ENCODE data around the gene LITAF. TPM values are rescaled to one million over a fixed set of nuclear protein-coding genes. Genes with fewer than 3 reads are reported as not detected.
A peak's percentile ranks its signal among the peaks of the same experiment; 100 is the strongest.

LITAF gene
- total RNA-seq, 5 donors from 2014 or later (not counting 1 experiment from before 2014, with no cell fraction given) = 150 to 256 (median 161) TPM

- ATAC-seq (replicated peaks in 1 of 4) = no peak
- peaks cover 0 to 2% of the 10 kb centered on the region in 2 experiments for H3K27me3 ChIP-seq (replicated peaks in 1 of 2; ENCODE audit: control insufficient read depth in 2 of 2, extremely low read depth in 1 of 2, insufficient read depth in 2 of 2, low read length in 1 of 2)
- H3K9me3 ChIP-seq = no peaks in the 10 kb centered on the region
- Mint-ChIP-seq H3K27me3 (no peaks in the 10 kb centered on the region), H3K4me1 (peaks cover 46 to 53% (median 52%) of the 10 kb centered on the region in 3 donors), H3K36me3 (no peaks in the 10 kb centered on the region), H3K27ac (peak overlapping the region; percentile 11 to 34), H3K4me3 (no peak overlapping the region), H3K9me3 (no peaks in the 10 kb centered on the region)
- H3K27ac ChIP-seq (ENCODE audit: low read length) = no peak overlapping the region
- peaks cover 23 to 53% of the 10 kb centered on the region in 2 experiments for H3K4me1 ChIP-seq (ENCODE audit: control insufficient read depth in 1 of 2, extremely low read depth in 1 of 2, insufficient read depth in 2 of 2, low read length in 2 of 2)
- POLR2A ChIA-PET = no interaction called here
- DNase-seq = no peak
- H3K4me3 ChIP-seq (ENCODE audit: control insufficient read depth in 1 of 2, extremely low read depth in 1 of 2, low read length in 1 of 2) = no peak overlapping the region
- 81% methylated on average over 3 of the region's 15 CpGs for WGBS (ENCODE audit: insufficient coverage)
- CTCF ChIA-PET = interaction anchor here in 1 of 2 donors (0.6 kb wide), 2 partner anchors 19 to 33 kb away, joined by 3 read pairs; no protein-coding TSS in a partner anchor
- H3K36me3 ChIP-seq (ENCODE audit: control insufficient read depth in 2 of 2, extremely low read depth in 1 of 2, insufficient read depth in 1 of 2, low read length in 1 of 2) = no peaks in the 10 kb centered on the region
Observed at GRCh38 chr16:11627822-11628457, 41.2 kb upstream of the LITAF start.

GRCh38 chr16:11627292-11627663 lies 40.6 kb upstream of the LITAF start:
- Histone ChIP-seq H3K4me1 (ENCODE audit: control insufficient read depth in 1 of 2, extremely low read depth in 1 of 2, insufficient read depth in 2 of 2, low read length in 2 of 2) (peaks cover 28 to 58% of the 10 kb centered on the region in 2 experiments), H3K27me3 (replicated peaks in 1 of 2; ENCODE audit: control insufficient read depth in 2 of 2, extremely low read depth in 1 of 2, insufficient read depth in 2 of 2, low read length in 1 of 2) (no peaks in the 10 kb centered on the region), H3K9me3 (no peaks in the 10 kb centered on the region), H3K36me3 (ENCODE audit: control insufficient read depth in 2 of 2, extremely low read depth in 1 of 2, insufficient read depth in 1 of 2, low read length in 1 of 2) (no peaks in the 10 kb centered on the region), H3K4me3 (ENCODE audit: control insufficient read depth in 1 of 2, extremely low read depth in 1 of 2, low read length in 1 of 2) (no peak overlapping the region), H3K27ac (ENCODE audit: low read length) (no peak overlapping the region)
- ATAC-seq (replicated peaks in 1 of 4) (no peak), DNase-seq (no peak)
- 93% methylated on average over 3 of the region's 5 CpGs for WGBS (ENCODE audit: insufficient coverage)
- Mint-ChIP-seq H3K9me3 (no peaks in the 10 kb centered on the region), H3K27ac (peak overlapping the region in 1 of 2 donors; percentile 44), H3K4me3 (no peak overlapping the region), H3K27me3 (no peaks in the 10 kb centered on the region), H3K4me1 (peaks cover 51 to 58% (median 57%) of the 10 kb centered on the region in 3 donors), H3K36me3 (no peaks in the 10 kb centered on the region)
- ChIA-PET CTCF (no interaction called here), POLR2A (no interaction called here)

- Histone ChIP-seq H3K9me3 (no peaks in the 10 kb centered on the region), H3K27ac (ENCODE audit: low read length) (no peak overlapping the region), H3K4me1 (ENCODE audit: control insufficient read depth in 1 of 2, extremely low read depth in 1 of 2, insufficient read depth in 2 of 2, low read length in 2 of 2) (peaks cover 30 to 63% of the 10 kb centered on the region in 2 experiments), H3K4me3 (ENCODE audit: control insufficient read depth in 1 of 2, extremely low read depth in 1 of 2, low read length in 1 of 2) (no peak overlapping the region), H3K27me3 (replicated peaks in 1 of 2; ENCODE audit: control insufficient read depth in 2 of 2, extremely low read depth in 1 of 2, insufficient read depth in 2 of 2, low read length in 1 of 2) (no peaks in the 10 kb centered on the region), H3K36me3 (ENCODE audit: control insufficient read depth in 2 of 2, extremely low read depth in 1 of 2, insufficient read depth in 1 of 2, low read length in 1 of 2) (no peaks in the 10 kb centered on the region)
- ATAC-seq (replicated peaks in 1 of 4) (no peak), DNase-seq (no peak)
- Mint-ChIP-seq H3K27me3 (no peaks in the 10 kb centered on the region), H3K4me3 (no peak overlapping the region), H3K9me3 (no peaks in the 10 kb centered on the region), H3K36me3 (no peaks in the 10 kb centered on the region), H3K4me1 (peaks cover 56 to 63% (median 62%) of the 10 kb centered on the region in 3 donors), H3K27ac (peak overlapping the region; percentile 44 to 69)
- ChIA-PET POLR2A (no interaction called here), CTCF (interaction anchor here in 1 of 2 donors (0.6 kb wide), 1 partner anchor 54 kb away, joined by 5 read pairs; no protein-coding TSS in a partner anchor)
- WGBS (ENCODE audit: insufficient coverage) = over 99% methylated on average over 11 of the region's 16 CpGs
Observed at GRCh38 chr16:11626657-11627291, 40.1 kb upstream of the LITAF start.

GRCh38 chr16:11625769-11626168 lies 39.0 kb upstream of the LITAF start:
- H3K4me3 ChIP-seq (ENCODE audit: control insufficient read depth in 1 of 2, extremely low read depth in 1 of 2, low read length in 1 of 2) = no peak overlapping the region
- CTCF ChIA-PET = no interaction called here
- peaks cover 36 to 71% of the 10 kb centered on the region in 2 experiments for H3K4me1 ChIP-seq (ENCODE audit: control insufficient read depth in 1 of 2, extremely low read depth in 1 of 2, insufficient read depth in 2 of 2, low read length in 2 of 2)
- peaks cover 61 to 70% (median 70%) of the 10 kb centered on the region in 3 donors for H3K4me1 Mint-ChIP-seq
- no peaks in the 10 kb centered on the region for H3K27me3 Mint-ChIP-seq
- no peaks in the 10 kb centered on the region for H3K9me3 Mint-ChIP-seq
- POLR2A ChIA-PET = no interaction called here
- no peaks in the 10 kb centered on the region for H3K27me3 ChIP-seq (replicated peaks in 1 of 2; ENCODE audit: control insufficient read depth in 2 of 2, extremely low read depth in 1 of 2, insufficient read depth in 2 of 2, low read length in 1 of 2)
- ATAC-seq (replicated peaks in 1 of 4) (no peak), DNase-seq (no peak)
- WGBS (ENCODE audit: insufficient coverage) = 100% methylated on average over 2 of the region's 4 CpGs
- no peaks in the 10 kb centered on the region for H3K9me3 ChIP-seq
- no peak overlapping the region for H3K27ac ChIP-seq (ENCODE audit: low read length)
- peak overlapping the region in 1 of 3 donors; percentile 66 for H3K4me3 Mint-ChIP-seq
- no peaks in the 10 kb centered on the region for H3K36me3 ChIP-seq (ENCODE audit: control insufficient read depth in 2 of 2, extremely low read depth in 1 of 2, insufficient read depth in 1 of 2, low read length in 1 of 2)
- H3K36me3 Mint-ChIP-seq = no peaks in the 10 kb centered on the region
- H3K27ac Mint-ChIP-seq = peak overlapping the region; percentile 86 to 88

GRCh38 chr16:11624636-11625607 lies 38.2 kb upstream of the LITAF start:
- POLR2A ChIA-PET = no interaction called here
- Histone ChIP-seq H3K36me3 (ENCODE audit: control insufficient read depth in 2 of 2, extremely low read depth in 1 of 2, insufficient read depth in 1 of 2, low read length in 1 of 2) (no peaks in the 10 kb centered on the region), H3K4me1 (ENCODE audit: control insufficient read depth in 1 of 2, extremely low read depth in 1 of 2, insufficient read depth in 2 of 2, low read length in 2 of 2) (peaks cover 35 to 71% of the 10 kb centered on the region in 2 experiments), H3K27me3 (replicated peaks in 1 of 2; ENCODE audit: control insufficient read depth in 2 of 2, extremely low read depth in 1 of 2, insufficient read depth in 2 of 2, low read length in 1 of 2) (no peaks in the 10 kb centered on the region), H3K27ac (ENCODE audit: low read length) (no peak overlapping the region), H3K4me3 (ENCODE audit: control insufficient read depth in 1 of 2, extremely low read depth in 1 of 2, low read length in 1 of 2) (no peak overlapping the region), H3K9me3 (no peaks in the 10 kb centered on the region)
- peaks cover 62 to 70% (median 70%) of the 10 kb centered on the region in 3 donors for H3K4me1 Mint-ChIP-seq
- CTCF ChIA-PET = no interaction called here
- H3K27ac Mint-ChIP-seq = peak overlapping the region; percentile 86 to 88
- DNase-seq = no peak
- H3K36me3 Mint-ChIP-seq = no peaks in the 10 kb centered on the region
- no peaks in the 10 kb centered on the region for H3K27me3 Mint-ChIP-seq
- WGBS (ENCODE audit: insufficient coverage) = 100% methylated on average over 6 of the region's 16 CpGs
- H3K9me3 Mint-ChIP-seq = peaks cover 0 to 4% (median 4%) of the 10 kb centered on the region in 3 donors
- no peak for ATAC-seq (replicated peaks in 1 of 4)
- peak overlapping the region in 1 of 3 donors; percentile 66 for H3K4me3 Mint-ChIP-seq

- peak overlapping the region; percentile 86 to 88 for H3K27ac Mint-ChIP-seq
- Histone ChIP-seq H3K9me3 (no peaks in the 10 kb centered on the region), H3K27me3 (replicated peaks in 1 of 2; ENCODE audit: control insufficient read depth in 2 of 2, extremely low read depth in 1 of 2, insufficient read depth in 2 of 2, low read length in 1 of 2) (no peaks in the 10 kb centered on the region), H3K27ac (ENCODE audit: low read length) (no peak overlapping the region), H3K4me3 (ENCODE audit: control insufficient read depth in 1 of 2, extremely low read depth in 1 of 2, low read length in 1 of 2) (no peak overlapping the region), H3K36me3 (ENCODE audit: control insufficient read depth in 2 of 2, extremely low read depth in 1 of 2, insufficient read depth in 1 of 2, low read length in 1 of 2) (no peaks in the 10 kb centered on the region), H3K4me1 (ENCODE audit: control insufficient read depth in 1 of 2, extremely low read depth in 1 of 2, insufficient read depth in 2 of 2, low read length in 2 of 2) (peaks cover 31 to 71% of the 10 kb centered on the region in 2 experiments)
- no peaks in the 10 kb centered on the region for H3K36me3 Mint-ChIP-seq
- peaks cover 0 to 4% (median 4%) of the 10 kb centered on the region in 3 donors for H3K9me3 Mint-ChIP-seq
- no peaks in the 10 kb centered on the region for H3K27me3 Mint-ChIP-seq
- H3K4me1 Mint-ChIP-seq = peaks cover 63 to 72% (median 70%) of the 10 kb centered on the region in 3 donors
- CTCF ChIA-PET = no interaction called here
- WGBS (ENCODE audit: insufficient coverage) = no CpG with 5 or more reads among the region's 4 CpGs
- H3K4me3 Mint-ChIP-seq = peak overlapping the region in 1 of 3 donors; percentile 66
- POLR2A ChIA-PET = no interaction called here
- DNase-seq (no peak), ATAC-seq (replicated peaks in 1 of 4) (no peak)
Observed at GRCh38 chr16:11624205-11624604, 37.5 kb upstream of the LITAF start.
